Lower lobe of right lung (tissue), 2 donors: Measurements from ENCODE around the gene EYA2. TPM values are rescaled to one million over a fixed set of nuclear protein-coding genes. Genes with fewer than 3 reads are reported as not detected.
A peak's percentile ranks its signal among the peaks of the same experiment; 100 is the strongest.

Experiments used
- ATAC-seq, 2 donors: fragments of 200-7000 bp; cut with Tn5 transposase; one replicate each; pipeline ENCODE4 v1.9.1; 2020 to 2022; ENCODE audit warnings: mild to moderate bottlenecking in 2 of 2, moderate library complexity in 2 of 2
- DNase-seq: peaks from one replicate; pipeline ENCODE4 v3.0.0-alpha.2; 2020
- H3K27ac ChIP-seq: fragments of 200-600 bp; one replicate; pipeline ENCODE4 v1.8.0; 2022
- H3K27me3 ChIP-seq: fragments of 200-600 bp; one replicate; pipeline ENCODE4 v1.8.0; 2022; ENCODE audit warnings: low read depth
- H3K36me3 ChIP-seq: fragments of 200-600 bp; one replicate; pipeline ENCODE4 v1.8.0; 2022; ENCODE audit warnings: mild to moderate bottlenecking
- H3K4me1 ChIP-seq: fragments of 200-600 bp; one replicate; pipeline ENCODE4 v1.8.0; 2022
- H3K4me3 ChIP-seq: fragments of 200-600 bp; one replicate; pipeline ENCODE4 v1.8.0; 2022; ENCODE audit warnings: mild to moderate bottlenecking
- H3K9me3 ChIP-seq: fragments of 200-600 bp; one replicate; pipeline ENCODE4 v1.8.0; 2022
- CTCF ChIP-seq: fragments of 200-600 bp; IDR thresholded peaks from one replicate; pipeline ENCODE4 v1.8.0; 2022; ENCODE audit warnings: antibody characterized with exemption, mild to moderate bottlenecking
- intact Hi-C: fragments of 100-400 bp; cut with DNase I; formaldehyde crosslinking; loops from one replicate; pipeline ENCODE4 v1.11.0; 2022
- total RNA-seq: library from RNA; stranded (reverse); fragmentation: NEBNext Ultra II Directional; extraction: Animal tissue kit (Norgen Biotek cat#: 25700); gene quantifications from one replicate; pipeline ENCODE4 v1.2.1, GENCODE V29; 2021
- donor health status: DM: no; HTN: yes; CAD: no; lungs with severe emphysema.

The EYA2 gene
- total RNA-seq, 1 donor from 2014 or later, result 3.5 TPM

DNA sequence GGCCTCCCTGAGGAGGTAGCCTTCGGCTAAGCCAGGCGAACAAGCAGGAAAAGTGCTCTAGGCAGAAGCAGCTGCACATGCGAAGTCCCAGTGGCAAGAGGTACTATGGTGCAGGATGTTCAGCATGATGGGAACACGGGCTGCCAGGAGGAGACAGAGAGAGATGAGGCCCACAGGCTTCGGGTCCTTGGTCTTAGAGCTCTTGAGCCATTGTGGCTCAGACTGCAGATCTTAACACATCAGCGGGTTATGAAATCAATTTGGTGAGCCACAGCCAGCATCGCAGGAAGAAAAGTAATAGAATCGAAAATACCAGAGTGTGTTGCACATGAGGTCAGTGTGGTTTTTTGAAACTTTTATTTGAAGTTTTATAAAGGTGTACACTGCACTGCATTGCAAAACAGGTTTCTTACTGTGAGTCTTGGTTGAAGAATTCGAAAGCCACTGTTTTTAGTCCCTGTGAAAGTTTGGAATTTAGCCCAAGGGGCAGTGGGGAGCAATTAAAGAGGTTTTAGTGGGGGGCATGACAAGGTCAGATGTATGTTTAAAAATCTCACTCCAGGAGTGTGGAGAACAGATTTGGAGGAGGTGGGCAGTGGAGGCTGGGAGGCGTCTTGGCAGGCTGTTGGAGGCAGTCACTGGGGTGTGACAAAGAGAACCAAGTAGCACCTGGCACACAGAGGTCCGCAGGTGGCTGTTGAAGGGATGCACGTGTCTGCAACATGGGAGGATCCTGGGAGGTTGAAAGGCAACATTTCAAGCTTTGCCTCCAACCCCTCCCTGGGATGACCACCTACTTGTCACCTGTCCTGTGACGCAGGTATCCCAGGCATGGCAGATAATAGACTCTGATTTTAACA is 69.3 kb downstream of the EYA2 start:
- intact Hi-C loops, result no loop called here
- TF ChIP-seq CTCF, result no peak
- Histone ChIP-seq H3K27me3 (peaks cover 9% of the 10 kb centered on the region), H3K27ac (no peak overlapping the region), H3K36me3 (no peaks in the 10 kb centered on the region), H3K4me3 (no peak overlapping the region), H3K4me1 (no peaks in the 10 kb centered on the region), H3K9me3 (no peaks in the 10 kb centered on the region)
- ATAC-seq, result no peak
- DNase-seq, result no peak

DNA sequence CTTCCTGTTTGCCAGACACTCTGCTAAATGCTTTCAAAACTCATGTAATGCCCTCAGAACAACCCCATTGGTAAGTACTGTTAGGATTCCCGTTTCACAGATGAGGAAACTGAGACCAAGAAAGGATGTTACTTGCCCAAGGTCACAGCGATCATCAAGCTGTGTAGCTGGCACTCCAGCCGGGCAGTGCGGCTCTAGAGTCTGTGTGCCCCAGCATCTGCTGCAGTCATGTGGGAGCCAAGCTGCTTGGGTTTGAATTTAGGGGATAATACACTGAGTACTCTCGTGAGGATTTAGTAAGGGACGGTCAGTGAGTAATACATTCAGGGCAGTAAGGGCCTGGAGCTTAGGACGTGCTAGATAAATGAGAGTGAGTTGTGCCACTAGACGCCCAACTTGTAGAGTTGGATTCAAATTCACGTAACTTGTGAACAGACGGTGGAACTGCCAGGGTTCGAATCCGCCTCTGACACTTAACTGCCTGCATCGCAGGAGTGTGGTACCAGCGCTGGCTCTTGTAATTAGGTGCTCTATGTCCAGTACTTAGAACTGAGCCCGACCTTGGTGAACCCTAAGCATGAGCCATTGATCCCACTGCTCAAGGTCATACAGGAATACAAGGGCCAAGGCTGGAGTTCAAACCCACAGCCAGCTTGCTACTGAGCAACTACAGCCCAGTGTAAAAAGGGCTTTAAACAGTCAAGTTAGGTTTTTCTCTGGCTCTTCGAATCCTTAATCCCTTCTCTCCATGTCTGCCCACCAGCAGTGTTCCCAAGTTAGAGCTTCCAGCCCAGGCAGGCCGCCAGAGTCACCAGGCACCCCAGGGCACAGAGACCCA is 70.2 kb downstream of the EYA2 start:
- H3K9me3 ChIP-seq, result no peaks in the 10 kb centered on the region
- H3K27me3 ChIP-seq, result peaks cover 9% of the 10 kb centered on the region
- ATAC-seq (no peak), DNase-seq (no peak)
- no peaks in the 10 kb centered on the region for H3K36me3 ChIP-seq
- H3K4me1 ChIP-seq, result no peaks in the 10 kb centered on the region
- no peak overlapping the region for H3K27ac ChIP-seq
- intact Hi-C loops, result no loop called here
- no peak overlapping the region for H3K4me3 ChIP-seq
- no peak for TF ChIP-seq CTCF

DNA sequence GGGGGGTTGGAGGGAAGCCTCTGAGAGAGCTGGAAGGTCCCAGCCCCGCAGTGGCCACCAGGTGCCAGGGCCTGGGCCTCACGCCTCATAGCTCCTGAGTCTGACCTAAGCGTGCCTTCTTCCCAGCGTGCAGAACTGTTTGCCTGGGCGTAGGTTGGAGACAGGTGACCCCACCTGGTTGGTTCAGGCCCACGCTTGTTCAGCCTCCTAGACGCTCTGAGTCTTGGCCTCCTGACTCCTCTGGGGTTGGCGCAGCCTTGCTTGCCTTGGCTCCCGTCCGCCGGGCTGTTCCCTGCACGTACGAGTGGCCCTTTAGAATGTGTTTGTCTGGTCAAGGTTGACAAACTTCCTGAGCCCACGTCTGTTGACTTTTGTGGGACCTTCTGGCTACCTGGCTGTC is 70.8 kb downstream of the EYA2 start:
- H3K27ac ChIP-seq, result no peak overlapping the region
- TF ChIP-seq CTCF, result no peak
- peaks cover 7% of the 10 kb centered on the region for H3K27me3 ChIP-seq
- no peaks in the 10 kb centered on the region for H3K9me3 ChIP-seq
- H3K36me3 ChIP-seq, result no peaks in the 10 kb centered on the region
- intact Hi-C loops, result no loop called here
- peak; percentile 61 for DNase-seq
- H3K4me3 ChIP-seq, result no peak overlapping the region
- ATAC-seq, result peak in 1 of 2 donors; percentile 64
- H3K4me1 ChIP-seq, result no peaks in the 10 kb centered on the region

- Histone ChIP-seq H3K4me3 (no peak overlapping the region), H3K27me3 (peaks cover 4% of the 10 kb centered on the region), H3K36me3 (no peaks in the 10 kb centered on the region), H3K27ac (no peak overlapping the region), H3K9me3 (no peaks in the 10 kb centered on the region), H3K4me1 (no peaks in the 10 kb centered on the region)
- DNase-seq, result no peak
- ATAC-seq, result no peak
- intact Hi-C loops, result no loop called here
- TF ChIP-seq CTCF, result no peak
These were observed 73.0 kb downstream of the EYA2 start for GRCh38 chr20:46967646-46968045.

- no peaks in the 10 kb centered on the region for H3K36me3 ChIP-seq
- intact Hi-C loops, result no loop called here
- H3K4me3 ChIP-seq, result no peak overlapping the region
- peaks cover 10% of the 10 kb centered on the region for H3K27me3 ChIP-seq
- no peak for TF ChIP-seq CTCF
- no peaks in the 10 kb centered on the region for H3K4me1 ChIP-seq
- H3K9me3 ChIP-seq, result no peaks in the 10 kb centered on the region
- no peak overlapping the region for H3K27ac ChIP-seq
- ATAC-seq (no peak), DNase-seq (no peak)
These were observed 76.4 kb downstream of the EYA2 start for GRCh38 chr20:46970937-46971630.
